Suprapubic skin (tissue), 3 donors: Measurements from ENCODE around the gene CDON.

Experiments used
- POLR2A ChIP-seq, 2 donors: fragments of 450-650 bp; IDR thresholded peaks; one replicate each; pipeline ENCODE4 v1.6.1; 2017; ENCODE audit warnings: antibody characterized with exemption in 2 of 2, mild to moderate bottlenecking in 2 of 2, moderate library complexity in 2 of 2
- TF ChIP-seq, protein P1 (sequence below), 2 donors: fragments of 200-600 bp in 1 of 2; fragments of 450-650 bp in 1 of 2; sonication (generic) in 1 of 2; IDR thresholded peaks; one replicate each; pipeline ENCODE4 v1.5.1; 2016 to 2019; ENCODE audit warnings: antibody characterized with exemption in 2 of 2, mild to moderate bottlenecking in 1 of 2, moderate library complexity in 1 of 2

DNA sequence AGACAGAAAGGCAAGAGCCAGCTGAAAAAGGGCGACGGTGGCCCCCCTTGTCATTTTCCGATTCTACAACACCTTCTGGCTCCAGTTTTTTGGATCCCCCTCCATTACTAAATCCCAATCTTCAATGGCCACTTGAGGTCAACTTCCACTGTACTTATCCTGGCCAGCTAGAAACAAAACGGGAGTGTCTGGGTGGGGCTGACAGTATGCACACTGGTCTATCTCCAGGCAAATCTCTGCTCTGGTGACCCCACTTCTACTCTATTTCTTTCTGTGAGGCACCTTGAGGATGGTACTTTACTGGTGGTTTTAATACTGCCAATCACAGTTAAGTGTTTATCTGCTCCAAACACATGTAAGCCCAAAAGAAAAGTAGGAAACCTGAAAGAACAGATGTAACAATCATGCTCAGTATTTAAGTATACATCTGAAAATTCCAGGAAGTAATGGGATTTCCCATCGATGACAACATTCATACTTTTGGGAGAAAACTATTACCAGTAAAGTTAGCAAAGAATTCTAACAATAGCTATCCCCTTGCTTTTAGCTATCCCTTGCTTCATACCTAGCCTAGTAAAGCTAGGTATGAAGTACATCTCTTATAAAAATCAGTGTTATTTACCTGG, 16.0 kb downstream of the CDON start:
- TF ChIP-seq, protein P1, sequence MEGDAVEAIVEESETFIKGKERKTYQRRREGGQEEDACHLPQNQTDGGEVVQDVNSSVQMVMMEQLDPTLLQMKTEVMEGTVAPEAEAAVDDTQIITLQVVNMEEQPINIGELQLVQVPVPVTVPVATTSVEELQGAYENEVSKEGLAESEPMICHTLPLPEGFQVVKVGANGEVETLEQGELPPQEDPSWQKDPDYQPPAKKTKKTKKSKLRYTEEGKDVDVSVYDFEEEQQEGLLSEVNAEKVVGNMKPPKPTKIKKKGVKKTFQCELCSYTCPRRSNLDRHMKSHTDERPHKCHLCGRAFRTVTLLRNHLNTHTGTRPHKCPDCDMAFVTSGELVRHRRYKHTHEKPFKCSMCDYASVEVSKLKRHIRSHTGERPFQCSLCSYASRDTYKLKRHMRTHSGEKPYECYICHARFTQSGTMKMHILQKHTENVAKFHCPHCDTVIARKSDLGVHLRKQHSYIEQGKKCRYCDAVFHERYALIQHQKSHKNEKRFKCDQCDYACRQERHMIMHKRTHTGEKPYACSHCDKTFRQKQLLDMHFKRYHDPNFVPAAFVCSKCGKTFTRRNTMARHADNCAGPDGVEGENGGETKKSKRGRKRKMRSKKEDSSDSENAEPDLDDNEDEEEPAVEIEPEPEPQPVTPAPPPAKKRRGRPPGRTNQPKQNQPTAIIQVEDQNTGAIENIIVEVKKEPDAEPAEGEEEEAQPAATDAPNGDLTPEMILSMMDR (IDR thresholded peaks at IDR 0.05): no peak
- TF ChIP-seq POLR2A (IDR thresholded peaks at IDR 0.05): no peak
